HG02885 (cell line): ENCODE measurements around the gene PATE4.
"Not testable (repeated sequence)": the region's sequence is repeated elsewhere in the genome, so short reads cannot be mapped to it uniquely, and the experiment has no call there.

Experiments used
- ATAC-seq: cut with Tn5 transposase; IDR thresholded peaks from one replicate; pipeline ENCODE4 v1.9.1; 2021; ENCODE audit warnings: mild to moderate bottlenecking; ENCODE audit not compliant: unreplicated experiment, poor library complexity

PATE4 gene

GRCh38 chr11:125833016-125833415, at the start of gene PATE4:
Gene PATE4 (plus strand): TSS chr11:125833316. CDS start chr11:125833360, 44 bp downstream.
- no peak for ATAC-seq

GRCh38 chr11:125784678-125785077, 48.4 kb upstream of the PATE4 start:
- ATAC-seq: no peak

GRCh38 chr11:125787827-125788226, 45.3 kb upstream of the PATE4 start, which contains the start of gene PATE3:
Gene PATE3 (plus strand): TSS chr11:125788127. CDS start chr11:125788152, 25 bp downstream.
- ATAC-seq: no peak

- ATAC-seq: no peak
These were observed 42.3 kb upstream of the PATE4 start for GRCh38 chr11:125790825-125791224.

GRCh38 chr11:125797641-125798040, 35.5 kb upstream of the PATE4 start:
- no peak for ATAC-seq

GRCh38 chr11:125799808-125800207, 33.3 kb upstream of the PATE4 start:
- no peak for ATAC-seq

GRCh38 chr11:125802387-125802786, 30.7 kb upstream of the PATE4 start:
- ATAC-seq: no peak

GRCh38 chr11:125807909-125808308, 25.2 kb upstream of the PATE4 start:
- no peak for ATAC-seq

GRCh38 chr11:125835748-125836147, 2.6 kb downstream of the PATE4 start:
- ATAC-seq: no peak

- no peak for ATAC-seq
These were observed 9.3 kb downstream of the PATE4 start for GRCh38 chr11:125842321-125842948.

- ATAC-seq: no peak
These were observed 13.1 kb downstream of the PATE4 start for GRCh38 chr11:125846188-125846587.

- not testable (repeated sequence) for ATAC-seq
These were observed 24.6 kb downstream of the PATE4 start for GRCh38 chr11:125857670-125858069.

GRCh38 chr11:125862786-125863185, 29.7 kb downstream of the PATE4 start:
- ATAC-seq: not testable (repeated sequence)

- not testable (repeated sequence) for ATAC-seq
These were observed 32.2 kb downstream of the PATE4 start for GRCh38 chr11:125865354-125865753.

GRCh38 chr11:125869521-125869920, 36.4 kb downstream of the PATE4 start:
- ATAC-seq: no peak

GRCh38 chr11:125871391-125872137, 38.4 kb downstream of the PATE4 start:
- no peak for ATAC-seq

GRCh38 chr11:125872138-125872491, 39.0 kb downstream of the PATE4 start:
- ATAC-seq: no peak

- no peak for ATAC-seq
These were observed 40.9 kb downstream of the PATE4 start for GRCh38 chr11:125873881-125874555.

GRCh38 chr11:125874556-125875124, 41.5 kb downstream of the PATE4 start:
- ATAC-seq: no peak

GRCh38 chr11:125881291-125881690, 48.2 kb downstream of the PATE4 start:
- ATAC-seq: no peak

GRCh38 chr11:125883375-125883774, 50.3 kb downstream of the PATE4 start:
- ATAC-seq: no peak
